Effector memory CD8-positive, alpha-beta T cell (primary cell): Measurements from ENCODE around the gene TM9SF4.
A peak's percentile ranks its signal among the peaks of the same experiment; 100 is the strongest.

Experiments
- ATAC-seq: fragments of 150-1000 bp; cut with Tn5 transposase; replicated peaks from 2 replicates; pipeline ENCODE4 v1.10.0; 2021; ENCODE audit warnings: mild to moderate bottlenecking, moderate library complexity
- DNase-seq, 3 experiments: peaks; one replicate each; pipeline ENCODE4 v3.0.0; 2021
- H3K27ac Mint-ChIP-seq, 2 donors: one replicate each; pipeline ENCODE4 v1.8.0; 2022; ENCODE audit warnings: mild to moderate bottlenecking in 2 of 2, mixed read lengths in 2 of 2, moderate library complexity in 2 of 2
- H3K27me3 Mint-ChIP-seq, 2 donors: one replicate each; pipeline ENCODE4 v1.8.0; 2022; ENCODE audit warnings: mixed read lengths in 2 of 2
- H3K36me3 Mint-ChIP-seq: one replicate; pipeline ENCODE4 v1.8.0; 2022; ENCODE audit warnings: mild to moderate bottlenecking, moderate library complexity, mixed read lengths; ENCODE audit not compliant: insufficient read depth
- H3K4me1 Mint-ChIP-seq, 2 donors: one replicate each; pipeline ENCODE4 v1.8.0; 2022; ENCODE audit warnings: low read depth in 2 of 2, mixed read lengths in 2 of 2
- H3K4me3 Mint-ChIP-seq, 2 donors: one replicate each; pipeline ENCODE4 v1.8.0; 2022; ENCODE audit warnings: mild to moderate bottlenecking in 2 of 2, mixed read lengths in 2 of 2, moderate library complexity in 2 of 2
- H3K9me3 Mint-ChIP-seq, 2 donors: one replicate each; pipeline ENCODE4 v1.8.0; 2022; ENCODE audit warnings: mixed read lengths in 2 of 2

The TM9SF4 gene

DNA sequence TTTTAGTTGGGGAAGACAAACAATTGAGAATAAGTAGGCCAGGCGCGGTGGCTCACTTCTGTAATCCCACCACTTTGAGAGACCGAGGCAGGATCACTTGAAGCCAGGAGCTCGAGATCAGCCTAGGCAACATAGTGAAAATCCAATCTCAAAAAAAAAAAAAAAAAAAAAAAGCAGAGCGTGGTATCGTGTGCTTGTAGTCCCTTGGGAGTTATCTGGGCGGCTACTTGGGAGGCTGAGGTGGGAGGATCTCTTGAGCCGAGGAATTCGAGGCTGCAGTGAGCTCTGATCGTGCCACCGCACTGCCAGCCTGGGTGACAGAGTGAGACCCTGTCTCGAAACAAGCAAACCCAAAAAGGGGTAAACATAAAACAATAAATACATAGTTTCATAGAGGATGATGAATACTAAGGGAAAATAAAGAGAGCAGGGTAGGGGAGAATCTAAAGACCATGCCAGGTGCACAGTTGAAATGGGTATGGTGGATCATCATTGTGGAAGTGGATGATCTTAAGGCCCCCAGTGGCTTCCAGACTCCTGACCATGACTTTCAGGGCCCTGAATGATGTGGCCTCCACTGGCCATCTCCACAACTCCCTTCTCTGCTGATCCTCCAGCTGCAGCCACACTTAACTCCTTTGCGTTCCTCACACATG, 99.1 kb downstream of the TM9SF4 start:
- H3K9me3 Mint-ChIP-seq, result no peaks in the 10 kb centered on the region
- peak overlapping the region; percentile 64 to 95 for H3K27ac Mint-ChIP-seq
- H3K4me1 Mint-ChIP-seq, result peaks cover 62 to 63% of the 10 kb centered on the region in 2 donors
- peaks cover 19% of the 10 kb centered on the region for H3K36me3 Mint-ChIP-seq
- DNase-seq (no peak), ATAC-seq (no peak)
- H3K27me3 Mint-ChIP-seq, result no peaks in the 10 kb centered on the region
- peak overlapping the region; percentile 96 for H3K4me3 Mint-ChIP-seq

DNA sequence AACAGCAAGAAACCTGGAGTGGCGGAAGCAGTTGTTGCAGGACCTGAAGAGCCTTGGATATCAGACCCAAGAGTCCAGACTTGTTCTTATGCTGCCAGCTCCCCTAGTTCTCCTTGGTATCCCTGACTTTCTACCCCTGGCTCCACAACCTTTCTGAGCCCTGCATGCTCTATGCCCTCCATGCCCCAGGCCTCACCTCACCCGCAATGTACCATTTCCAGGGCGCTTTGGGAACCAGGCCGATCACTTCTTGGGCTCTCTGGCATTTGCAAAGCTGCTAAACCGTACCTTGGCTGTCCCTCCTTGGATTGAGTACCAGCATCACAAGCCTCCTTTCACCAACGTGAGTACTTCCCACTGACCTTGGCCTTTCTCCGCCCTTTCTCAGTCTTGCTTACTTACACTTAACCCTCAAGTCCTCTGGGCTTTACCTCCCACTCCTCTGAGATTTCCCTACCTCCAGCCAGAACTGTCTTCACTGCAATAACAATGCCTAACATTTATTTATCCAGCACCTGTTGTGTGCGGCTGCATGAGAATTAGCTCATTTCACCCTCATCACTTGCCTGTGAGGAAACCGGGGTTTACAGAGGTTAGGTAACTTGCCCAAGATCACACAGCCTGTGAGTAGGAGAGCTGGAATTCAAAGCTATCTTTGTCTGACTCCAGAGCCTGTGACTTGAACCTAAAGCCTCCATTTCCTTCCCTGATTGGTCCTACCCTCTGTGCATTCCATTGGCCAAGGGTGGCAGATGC, 100.5 kb downstream of the TM9SF4 start:
- no peaks in the 10 kb centered on the region for H3K27me3 Mint-ChIP-seq
- peaks cover 51 to 53% of the 10 kb centered on the region in 2 donors for H3K4me1 Mint-ChIP-seq
- no peaks in the 10 kb centered on the region for H3K9me3 Mint-ChIP-seq
- H3K36me3 Mint-ChIP-seq, result peaks cover 19% of the 10 kb centered on the region
- DNase-seq (no peak), ATAC-seq (no peak)
- peak overlapping the region; percentile 52 to 64 for H3K27ac Mint-ChIP-seq
- H3K4me3 Mint-ChIP-seq, result no peak overlapping the region

DNA sequence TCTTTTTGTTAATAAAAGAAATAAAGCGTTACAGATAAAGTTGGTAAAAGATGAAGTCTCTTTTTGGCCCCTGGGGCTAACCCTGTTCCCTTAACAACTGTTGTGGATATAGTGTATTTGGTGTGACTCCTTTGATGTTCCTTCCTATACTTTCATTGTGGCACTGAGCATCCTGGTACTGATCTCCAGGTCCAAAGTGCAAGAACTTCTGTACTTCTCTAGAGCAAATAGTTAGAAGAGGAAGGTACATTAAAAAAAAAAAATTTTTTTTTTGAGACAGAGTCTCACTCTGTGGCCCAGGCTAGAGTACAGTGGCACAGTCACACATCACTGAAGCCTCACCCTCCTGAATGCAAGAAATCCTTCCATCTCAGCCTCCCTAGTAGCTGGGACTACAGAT, 104.4 kb downstream of the TM9SF4 start:
- H3K27ac Mint-ChIP-seq, result no peak overlapping the region
- no peak for ATAC-seq
- H3K4me3 Mint-ChIP-seq, result no peak overlapping the region
- peaks cover 22 to 25% of the 10 kb centered on the region in 2 donors for H3K4me1 Mint-ChIP-seq
- H3K27me3 Mint-ChIP-seq, result no peaks in the 10 kb centered on the region
- no peaks in the 10 kb centered on the region for H3K9me3 Mint-ChIP-seq
- H3K36me3 Mint-ChIP-seq, result peaks cover 20% of the 10 kb centered on the region
- no peak for DNase-seq

DNA sequence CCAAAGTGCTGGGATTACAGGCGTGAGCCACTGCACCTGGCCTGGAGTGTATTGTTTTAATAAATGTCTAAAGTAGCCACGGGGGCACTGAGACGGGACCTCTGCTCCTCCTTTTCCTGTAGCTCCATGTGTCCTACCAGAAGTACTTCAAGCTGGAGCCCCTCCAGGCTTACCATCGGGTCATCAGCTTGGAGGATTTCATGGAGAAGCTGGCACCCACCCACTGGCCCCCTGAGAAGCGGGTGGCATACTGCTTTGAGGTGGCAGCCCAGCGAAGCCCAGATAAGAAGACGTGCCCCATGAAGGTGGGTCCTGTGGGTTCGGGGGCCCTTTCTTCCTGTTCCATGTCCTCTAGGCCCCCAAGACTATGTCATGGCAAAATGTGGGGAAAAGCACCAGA, 105.6 kb downstream of the TM9SF4 start:
- DNase-seq, result no peak
- H3K9me3 Mint-ChIP-seq, result no peaks in the 10 kb centered on the region
- no peaks in the 10 kb centered on the region for H3K27me3 Mint-ChIP-seq
- no peak for ATAC-seq
- no peak overlapping the region for H3K27ac Mint-ChIP-seq
- no peak overlapping the region for H3K4me3 Mint-ChIP-seq
- H3K4me1 Mint-ChIP-seq, result peaks cover 13 to 19% of the 10 kb centered on the region in 2 donors
- H3K36me3 Mint-ChIP-seq, result peaks cover 20% of the 10 kb centered on the region

DNA sequence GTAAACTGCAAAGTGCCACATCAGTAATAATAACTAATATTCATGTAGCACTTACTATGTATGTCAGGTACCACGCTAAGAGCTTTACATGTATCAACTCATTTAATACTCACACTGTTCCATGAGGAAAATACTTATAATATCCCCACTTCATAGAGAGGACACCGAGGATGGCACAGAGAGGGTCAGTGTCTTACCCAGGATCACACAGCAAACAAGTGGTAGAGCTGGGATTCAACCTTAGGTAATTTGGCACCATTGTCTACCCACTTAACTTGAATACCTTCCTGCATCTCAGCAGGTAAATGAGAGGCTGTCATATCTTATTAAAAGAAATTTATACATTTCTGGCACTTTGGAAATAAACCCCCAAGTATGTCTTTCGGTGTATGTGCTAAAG, 106.2 kb downstream of the TM9SF4 start:
- DNase-seq (no peak), ATAC-seq (no peak)
- peaks cover 8 to 15% of the 10 kb centered on the region in 2 donors for H3K4me1 Mint-ChIP-seq
- H3K27me3 Mint-ChIP-seq, result no peaks in the 10 kb centered on the region
- H3K36me3 Mint-ChIP-seq, result peaks cover 20% of the 10 kb centered on the region
- no peak overlapping the region for H3K4me3 Mint-ChIP-seq
- no peak overlapping the region for H3K27ac Mint-ChIP-seq
- no peaks in the 10 kb centered on the region for H3K9me3 Mint-ChIP-seq

DNA sequence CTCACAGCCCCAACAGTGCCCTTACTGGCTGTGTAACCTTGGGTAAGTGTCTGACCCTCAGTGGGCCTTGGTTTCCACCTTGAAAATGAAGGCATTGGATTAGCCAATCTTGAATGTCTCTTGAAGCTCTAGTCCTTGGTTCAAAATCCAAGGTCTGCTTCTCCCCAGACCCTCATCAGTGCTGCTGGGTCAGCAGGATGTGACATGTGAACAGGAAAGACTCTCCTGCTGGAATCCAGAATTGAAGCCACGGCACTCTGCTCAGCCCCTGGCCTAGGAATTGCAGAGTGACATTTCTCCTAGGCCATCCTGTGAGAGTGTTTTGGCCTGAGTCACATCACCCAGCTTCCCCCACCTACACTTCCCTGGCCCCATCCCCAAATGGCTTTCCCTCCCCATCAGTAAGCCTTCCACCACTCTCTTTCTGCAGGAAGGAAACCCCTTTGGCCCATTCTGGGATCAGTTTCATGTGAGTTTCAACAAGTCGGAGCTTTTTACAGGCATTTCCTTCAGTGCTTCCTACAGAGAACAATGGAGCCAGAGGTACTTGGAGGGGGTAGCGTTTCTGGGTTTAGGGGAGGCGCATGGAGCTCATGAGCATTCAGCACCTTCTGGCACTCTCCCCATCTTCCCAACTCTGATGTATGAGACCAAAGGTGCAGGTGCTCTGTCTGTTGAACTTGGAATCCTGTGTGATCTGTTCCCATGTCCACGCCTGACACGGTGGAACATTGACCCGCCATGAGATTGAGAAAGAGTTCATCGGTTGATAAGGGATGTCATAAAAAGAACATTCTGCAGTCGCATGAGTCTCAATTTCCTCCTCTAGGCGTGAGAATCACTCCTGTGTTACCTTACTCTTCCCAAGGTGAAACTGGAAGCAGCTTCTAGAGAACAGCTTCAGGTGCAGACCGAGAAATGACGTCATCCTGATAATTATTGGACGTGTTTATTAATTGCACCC, 106.9 kb downstream of the TM9SF4 start:
- Mint-ChIP-seq H3K9me3 (no peaks in the 10 kb centered on the region), H3K27ac (no peak overlapping the region), H3K27me3 (no peaks in the 10 kb centered on the region), H3K36me3 (peaks cover 18% of the 10 kb centered on the region), H3K4me1 (peaks cover 7 to 12% of the 10 kb centered on the region in 2 donors), H3K4me3 (no peak overlapping the region)
- ATAC-seq (no peak), DNase-seq (no peak)
